ENCODE data around the gene PSTPIP1.

GRCh38 chr15:77052556-77052955 is 57.6 kb downstream of the PSTPIP1 start:
- no peak for TF ChIP-seq SIN3A (IDR thresholded peaks at IDR 0.05; ENCODE audit: borderline replicate concordance, insufficient read depth, low read length)
- no peak for TF ChIP-seq POLR2AphosphoS5 (IDR thresholded peaks at IDR 0.05; ENCODE audit: low read depth, low read length)
- no peak for TF ChIP-seq REST (IDR thresholded peaks at IDR 0.05; ENCODE audit: insufficient read depth in 1 of 2, low read depth in 2 of 2, low read length in 2 of 2)
